Keratinocyte (primary cell): ENCODE results near the gene DTWD2. TPM values are rescaled to one million over a fixed set of nuclear protein-coding genes. Genes with fewer than 3 reads are reported as not detected.
"Not testable (repeated sequence)": the region's sequence is repeated elsewhere in the genome, so short reads cannot be mapped to it uniquely, and the experiment has no call there.

Experiments used
- DNase-seq: peaks from one replicate; pipeline ENCODE4 v3.0.0-alpha.2; 2011; ENCODE audit warnings: low read depth, missing footprints, low spot score
- FAIRE-seq: peaks from 2 replicates; lab custom pipeline; 2011; peaks lifted over from hg19 to GRCh38; lab: Jason Lieb, UNC
- H2AFZ ChIP-seq: 2 replicates; pipeline ENCODE4 v1.6.0; 2012; ENCODE audit warnings: low read length, control low read depth, inconsistent platforms; ENCODE audit not compliant: control insufficient read depth
- H3K27ac ChIP-seq: 2 replicates; pipeline ENCODE4 v1.5.1; 2011; ENCODE audit warnings: low read length; ENCODE audit not compliant: control insufficient read depth, insufficient read depth
- H3K27me3 ChIP-seq: 3 replicates; pipeline ENCODE4 v1.6.0; 2011; ENCODE audit warnings: low read length; ENCODE audit not compliant: control insufficient read depth, insufficient read depth; ENCODE audit errors: extremely low read depth
- H3K36me3 ChIP-seq, 2 experiments: 2 replicates in 1 of 2; 3 replicates in 1 of 2; pipeline ENCODE4 v1.5.1; 2011; ENCODE audit warnings: low read length in 2 of 2, mild to moderate bottlenecking in 1 of 2; ENCODE audit not compliant: control insufficient read depth in 2 of 2, insufficient read depth in 2 of 2; ENCODE audit errors: extremely low read depth in 1 of 2
- H3K4me1 ChIP-seq: 3 replicates; pipeline ENCODE4 v1.5.1; 2011; ENCODE audit warnings: low read length; ENCODE audit not compliant: control insufficient read depth, insufficient read depth; ENCODE audit errors: extremely low read depth
- H3K4me2 ChIP-seq: 3 replicates; pipeline ENCODE4 v1.6.0; 2011; ENCODE audit warnings: low read depth, low read length; ENCODE audit not compliant: control insufficient read depth, insufficient read depth; ENCODE audit errors: extremely low read depth
- H3K4me3 ChIP-seq, 3 experiments: fragments of 200-600 bp in 1 of 3; sonication (generic) in 1 of 3; 2 replicates in 2 of 3; 3 replicates in 1 of 3; pipeline ENCODE4 v1.5.1; 2011 to 2016; ENCODE audit warnings: low read length in 3 of 3, mild to moderate bottlenecking in 3 of 3, control low read depth in 2 of 3, inconsistent platforms in 1 of 3, low read depth in 1 of 3, mixed read lengths in 1 of 3, mixed run types in 1 of 3, moderate library complexity in 1 of 3; ENCODE audit not compliant: control insufficient read depth in 2 of 3, insufficient read depth in 2 of 3; ENCODE audit errors: extremely low read depth in 1 of 3
- H3K79me2 ChIP-seq: 2 replicates; pipeline ENCODE4 v1.6.0; 2012; ENCODE audit warnings: low read length; ENCODE audit not compliant: control insufficient read depth, insufficient read depth
- H3K9ac ChIP-seq: 3 replicates; pipeline ENCODE4 v1.6.0; 2011; ENCODE audit warnings: low read length; ENCODE audit not compliant: control insufficient read depth, insufficient read depth; ENCODE audit errors: extremely low read depth
- H3K9me1 ChIP-seq: 3 replicates; pipeline ENCODE4 v1.6.0; 2011; ENCODE audit warnings: low read length; ENCODE audit not compliant: control insufficient read depth, insufficient read depth; ENCODE audit errors: extremely low read depth
- H3K9me3 ChIP-seq: 2 replicates; pipeline ENCODE4 v1.5.1; 2012; ENCODE audit warnings: low read depth, low read length; ENCODE audit not compliant: control insufficient read depth
- H4K20me1 ChIP-seq: 3 replicates; pipeline ENCODE4 v1.6.0; 2011; ENCODE audit warnings: low read length; ENCODE audit not compliant: control insufficient read depth, insufficient read depth; ENCODE audit errors: extremely low read depth
- EZH2 ChIP-seq: IDR thresholded peaks from one replicate; pipeline ENCODE4 v1.6.1; 2012; ENCODE audit warnings: inconsistent platforms, mild to moderate bottlenecking, low read length, moderate library complexity
- dilution Hi-C: fragments of 300-500 bp; cut with MboI; formaldehyde crosslinking; loops from one replicate; pipeline ENCODE4 v1.7.0; 2020; ENCODE audit warnings: low sequenced_read_pairs; ENCODE audit not compliant: extremely low pct_ligation_motif_present
- polyA plus RNA-seq, 5 experiments: library from polyadenylated mRNA; depleted of rRNA in 3 of 5; stranded (reverse) in 3 of 5; stranded (forward) in 1 of 5; unstranded in 1 of 5; fragments of >200 nt; gene quantifications; 1 replicate in 1 of 5; 2 replicates in 3 of 5; 3 replicates in 1 of 5; pipeline versions ENCODE4 v1.2.1 to v1.2.3, GENCODE V29; 2011 to 2012; ENCODE audit warnings: missing spikeins in 2 of 5, low read depth in 1 of 5, low replicate concordance in 1 of 5
- TF ChIP-seq, protein P1 (sequence below), 3 experiments: IDR thresholded peaks in 1 of 3; conservative IDR thresholded peaks in 1 of 3; optimal IDR thresholded peaks in 1 of 3; 2 replicates in 2 of 3; 3 replicates in 1 of 3; pipeline versions ENCODE3 to v1.5.1; 2011; ENCODE audit warnings: low read length in 3 of 3, mild to moderate bottlenecking in 3 of 3, moderate library complexity in 2 of 3, control low read depth in 1 of 3, inconsistent platforms in 1 of 3; ENCODE audit not compliant: insufficient read depth in 2 of 3; ENCODE audit errors: extremely low read depth in 1 of 3

Gene DTWD2
- polyA plus RNA-seq, 1 donor (not counting 4 experiments of a cell fraction or from before 2014, with no cell fraction given): 2.9 TPM

DNA sequence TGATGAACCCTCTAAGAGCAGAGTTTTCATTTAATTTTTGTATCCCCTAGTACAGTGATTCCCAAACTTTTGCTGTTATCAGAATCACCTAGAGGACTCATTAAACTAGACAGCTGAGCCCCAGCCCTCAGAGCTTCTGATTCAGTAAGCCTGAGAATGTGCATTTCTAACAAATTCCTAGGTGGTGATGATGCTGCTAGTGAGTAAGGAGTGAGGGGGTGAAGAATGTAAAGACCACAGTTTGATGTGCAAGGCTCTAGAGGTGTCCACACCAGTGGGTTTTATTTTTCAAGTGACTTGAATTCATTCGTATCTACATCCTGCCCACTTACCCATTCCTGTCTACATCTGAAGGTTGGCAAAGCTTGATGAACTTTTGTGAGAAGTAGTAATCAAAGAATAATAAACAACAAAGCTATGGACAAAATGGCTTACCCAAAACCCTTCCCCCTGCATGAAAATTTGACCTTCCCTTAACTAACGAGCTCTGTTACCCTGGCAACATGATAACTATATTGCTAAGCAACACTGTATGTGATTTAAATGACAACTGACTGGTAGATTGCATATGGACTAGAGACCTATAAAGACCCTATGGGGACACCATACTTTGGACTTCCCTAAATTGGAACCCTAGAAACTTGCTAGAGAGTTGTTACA, 35.2 kb downstream of the DTWD2 start:
- Histone ChIP-seq H3K27me3 (no peaks in the 10 kb centered on the region), H3K4me3 (no peak overlapping the region), H3K4me1 (no peaks in the 10 kb centered on the region), H2AFZ (no peak overlapping the region), H3K36me3 (no peaks in the 10 kb centered on the region), H3K9me1 (no peaks in the 10 kb centered on the region), H3K9me3 (no peaks in the 10 kb centered on the region), H4K20me1 (no peaks in the 10 kb centered on the region), H3K27ac (no peak overlapping the region), H3K9ac (no peak overlapping the region), H3K4me2 (no peak overlapping the region), H3K79me2 (no peaks in the 10 kb centered on the region)
- DNase-seq (no peak), FAIRE-seq (no peak)
- dilution Hi-C loops: no loop called here
- TF ChIP-seq, protein P1, sequence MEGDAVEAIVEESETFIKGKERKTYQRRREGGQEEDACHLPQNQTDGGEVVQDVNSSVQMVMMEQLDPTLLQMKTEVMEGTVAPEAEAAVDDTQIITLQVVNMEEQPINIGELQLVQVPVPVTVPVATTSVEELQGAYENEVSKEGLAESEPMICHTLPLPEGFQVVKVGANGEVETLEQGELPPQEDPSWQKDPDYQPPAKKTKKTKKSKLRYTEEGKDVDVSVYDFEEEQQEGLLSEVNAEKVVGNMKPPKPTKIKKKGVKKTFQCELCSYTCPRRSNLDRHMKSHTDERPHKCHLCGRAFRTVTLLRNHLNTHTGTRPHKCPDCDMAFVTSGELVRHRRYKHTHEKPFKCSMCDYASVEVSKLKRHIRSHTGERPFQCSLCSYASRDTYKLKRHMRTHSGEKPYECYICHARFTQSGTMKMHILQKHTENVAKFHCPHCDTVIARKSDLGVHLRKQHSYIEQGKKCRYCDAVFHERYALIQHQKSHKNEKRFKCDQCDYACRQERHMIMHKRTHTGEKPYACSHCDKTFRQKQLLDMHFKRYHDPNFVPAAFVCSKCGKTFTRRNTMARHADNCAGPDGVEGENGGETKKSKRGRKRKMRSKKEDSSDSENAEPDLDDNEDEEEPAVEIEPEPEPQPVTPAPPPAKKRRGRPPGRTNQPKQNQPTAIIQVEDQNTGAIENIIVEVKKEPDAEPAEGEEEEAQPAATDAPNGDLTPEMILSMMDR (optimal IDR thresholded peaks at IDR 0.05 in 1 of 3, IDR thresholded peaks at IDR 0.05 in 1 of 3, conservative IDR thresholded peaks at IDR 0.05 in 1 of 3; ENCODE audit: extremely low read depth in 1 of 3, insufficient read depth in 2 of 3, low read length in 3 of 3): no peak
- TF ChIP-seq EZH2: no peak

DNA sequence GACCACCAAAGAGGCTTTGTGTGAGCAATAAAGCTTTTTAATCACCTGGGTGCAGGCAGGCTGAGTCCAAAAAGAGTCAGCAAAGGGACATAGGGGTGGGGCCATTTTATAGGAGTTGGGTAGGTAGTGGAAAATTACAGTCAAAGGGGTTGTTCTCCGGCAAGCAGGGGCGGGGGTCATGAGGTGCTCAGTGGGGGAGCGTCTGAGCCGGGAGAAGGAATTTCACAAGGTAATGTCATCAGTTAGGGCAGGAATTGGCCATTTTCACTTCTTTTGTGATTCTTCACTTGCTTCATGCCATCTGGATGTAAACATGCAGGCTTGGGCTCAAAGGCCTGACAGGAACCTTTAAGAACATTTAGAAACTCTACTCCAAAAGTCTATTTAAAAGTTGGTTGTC, 36.0 kb downstream of the DTWD2 start:
- H3K9me1 ChIP-seq, H3K4me2 ChIP-seq, H3K27ac ChIP-seq, H2AFZ ChIP-seq, H3K9ac ChIP-seq, H4K20me1 ChIP-seq, DNase-seq, H3K9me3 ChIP-seq, H3K4me3 ChIP-seq, H3K4me1 ChIP-seq, dilution Hi-C loops, H3K36me3 ChIP-seq, FAIRE-seq, H3K27me3 ChIP-seq, H3K79me2 ChIP-seq: not testable (repeated sequence)

DNA sequence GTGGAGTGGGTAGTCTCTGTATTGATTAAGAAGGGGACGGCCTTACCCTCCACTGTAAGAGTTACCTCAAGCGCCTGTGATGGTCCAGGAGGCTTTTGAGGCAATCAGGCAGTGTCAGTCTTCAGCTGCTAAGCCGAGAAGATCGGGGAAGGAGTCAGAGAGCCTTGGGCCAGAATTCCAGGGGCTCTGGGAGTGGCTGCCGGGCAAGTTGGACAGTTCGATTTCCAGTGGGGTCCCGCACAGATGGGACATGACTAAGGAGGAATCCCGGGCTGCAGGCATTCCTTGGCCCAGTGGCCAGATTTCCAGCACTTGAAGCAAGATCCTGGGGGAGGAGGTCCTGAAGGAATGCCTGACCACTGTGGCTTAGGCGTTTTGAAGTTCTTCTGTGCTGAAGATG, 38.0 kb downstream of the DTWD2 start:
- dilution Hi-C loops, H3K9ac ChIP-seq, H3K4me1 ChIP-seq, H3K27me3 ChIP-seq, FAIRE-seq, H3K79me2 ChIP-seq, DNase-seq, H3K36me3 ChIP-seq, H3K27ac ChIP-seq, H3K9me3 ChIP-seq, H2AFZ ChIP-seq, H4K20me1 ChIP-seq, H3K9me1 ChIP-seq, H3K4me3 ChIP-seq, H3K4me2 ChIP-seq: not testable (repeated sequence)
